Upper lobe of right lung (tissue), 1 donor: ENCODE measurements around the gene PHYKPL. TPM values are rescaled to one million over a fixed set of nuclear protein-coding genes. Genes with fewer than 3 reads are reported as not detected.

Experiments used
- ATAC-seq: fragments of 200-7000 bp; cut with Tn5 transposase; one replicate; pipeline ENCODE4 v1.9.1; 2020; ENCODE audit warnings: mild to moderate bottlenecking, moderate library complexity
- DNase-seq: peaks from one replicate; pipeline ENCODE4 v3.0.0-alpha.2; 2020
- H3K27ac ChIP-seq: fragments of 200-600 bp; one replicate; pipeline ENCODE4 v1.8.0; 2022
- H3K27me3 ChIP-seq: fragments of 200-600 bp; one replicate; pipeline ENCODE4 v1.8.0; 2022; ENCODE audit warnings: mild to moderate bottlenecking
- H3K36me3 ChIP-seq: fragments of 200-600 bp; one replicate; pipeline ENCODE4 v1.8.0; 2022
- H3K4me1 ChIP-seq: fragments of 200-600 bp; one replicate; pipeline ENCODE4 v1.8.0; 2022
- H3K4me3 ChIP-seq: fragments of 200-600 bp; one replicate; pipeline ENCODE4 v1.8.0; 2022; ENCODE audit warnings: mild to moderate bottlenecking
- H3K9me3 ChIP-seq: fragments of 200-600 bp; one replicate; pipeline ENCODE4 v1.8.0; 2022
- intact Hi-C: fragments of 100-400 bp; cut with DNase I; formaldehyde crosslinking; loops from one replicate; pipeline ENCODE4 v1.11.0; 2022
- total RNA-seq: library from RNA; stranded (reverse); fragmentation: NEBNext Ultra II Directional; extraction: Animal tissue kit (Norgen Biotek cat#: 25700); gene quantifications from one replicate; pipeline ENCODE4 v1.2.1, GENCODE V29; 2021
- TF ChIP-seq, protein P1 (sequence below): fragments of 200-600 bp; IDR thresholded peaks from one replicate; pipeline ENCODE4 v1.8.0; 2022; ENCODE audit warnings: antibody characterized with exemption
- donor health status: DM: no; HTN: yes; CAD: no; lungs with severe emphysema.

The PHYKPL gene
- total RNA-seq, 1 donor from 2014 or later = 96.1 TPM

DNA sequence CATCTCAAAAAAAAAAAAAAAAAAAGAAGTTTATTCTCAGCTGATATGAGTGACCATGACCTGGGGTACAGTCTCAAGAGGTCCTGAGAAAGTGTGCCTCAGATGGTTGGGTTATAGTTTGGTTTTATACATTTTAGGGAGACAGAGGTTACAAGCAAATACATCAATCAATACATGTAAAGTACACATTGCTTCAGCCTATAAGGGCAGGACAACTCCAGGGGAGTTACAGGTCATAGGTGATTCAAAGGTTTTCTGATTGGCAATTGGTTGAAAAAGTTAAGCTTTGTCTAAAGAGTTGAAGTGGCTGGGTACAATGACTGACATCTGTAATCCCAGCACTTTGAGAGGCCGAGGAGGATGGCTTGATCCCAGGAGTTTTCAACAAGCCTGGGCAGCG lies 43.2 kb downstream of the PHYKPL start:
- no peaks in the 10 kb centered on the region for H3K9me3 ChIP-seq
- peaks cover 6% of the 10 kb centered on the region for H3K27me3 ChIP-seq
- no peak overlapping the region for H3K27ac ChIP-seq
- no peaks in the 10 kb centered on the region for H3K4me1 ChIP-seq
- DNase-seq = no peak
- no peak overlapping the region for H3K4me3 ChIP-seq
- intact Hi-C loops = no loop called here
- ATAC-seq = no peak
- H3K36me3 ChIP-seq = no peaks in the 10 kb centered on the region
- TF ChIP-seq, protein P1, sequence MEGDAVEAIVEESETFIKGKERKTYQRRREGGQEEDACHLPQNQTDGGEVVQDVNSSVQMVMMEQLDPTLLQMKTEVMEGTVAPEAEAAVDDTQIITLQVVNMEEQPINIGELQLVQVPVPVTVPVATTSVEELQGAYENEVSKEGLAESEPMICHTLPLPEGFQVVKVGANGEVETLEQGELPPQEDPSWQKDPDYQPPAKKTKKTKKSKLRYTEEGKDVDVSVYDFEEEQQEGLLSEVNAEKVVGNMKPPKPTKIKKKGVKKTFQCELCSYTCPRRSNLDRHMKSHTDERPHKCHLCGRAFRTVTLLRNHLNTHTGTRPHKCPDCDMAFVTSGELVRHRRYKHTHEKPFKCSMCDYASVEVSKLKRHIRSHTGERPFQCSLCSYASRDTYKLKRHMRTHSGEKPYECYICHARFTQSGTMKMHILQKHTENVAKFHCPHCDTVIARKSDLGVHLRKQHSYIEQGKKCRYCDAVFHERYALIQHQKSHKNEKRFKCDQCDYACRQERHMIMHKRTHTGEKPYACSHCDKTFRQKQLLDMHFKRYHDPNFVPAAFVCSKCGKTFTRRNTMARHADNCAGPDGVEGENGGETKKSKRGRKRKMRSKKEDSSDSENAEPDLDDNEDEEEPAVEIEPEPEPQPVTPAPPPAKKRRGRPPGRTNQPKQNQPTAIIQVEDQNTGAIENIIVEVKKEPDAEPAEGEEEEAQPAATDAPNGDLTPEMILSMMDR = no peak

DNA sequence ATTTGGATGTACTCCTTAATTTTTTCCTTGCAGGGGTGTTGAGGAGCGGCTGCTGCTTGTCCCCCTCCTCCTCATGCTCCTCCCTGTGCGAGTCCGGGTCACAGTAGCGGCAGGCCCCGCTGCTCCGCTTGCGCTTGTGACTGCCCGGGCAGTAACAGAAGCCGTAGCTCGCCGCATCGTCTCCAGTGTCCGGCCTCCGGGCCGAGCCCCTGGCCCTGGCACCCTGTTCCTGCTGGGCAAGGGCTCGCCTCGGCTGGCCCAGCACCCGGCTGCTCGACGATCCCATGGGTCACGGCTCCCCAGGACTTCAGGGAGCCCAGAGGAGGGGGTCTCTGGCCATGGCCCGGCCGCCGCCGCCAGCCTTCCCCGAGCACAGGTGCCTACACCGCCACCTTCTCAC lies 45.6 kb downstream of the PHYKPL start, which contains the start of gene GMCL2:
Gene GMCL2, minus strand, starts transcription at position 358 of the 400 bp plus-strand sequence. Its CDS starts 72 bp downstream, at position 286.
- no peak for DNase-seq
- Histone ChIP-seq H3K4me1 (no peaks in the 10 kb centered on the region), H3K4me3 (no peak within 1 kb of the TSS), H3K36me3 (no peaks in the 10 kb centered on the region), H3K9me3 (no peaks in the 10 kb centered on the region), H3K27me3 (no peaks in the 10 kb centered on the region), H3K27ac (no peak within 1 kb of the TSS)
- TF ChIP-seq, protein P1 = no peak
- no peak for ATAC-seq
- intact Hi-C loops = no loop called here

DNA sequence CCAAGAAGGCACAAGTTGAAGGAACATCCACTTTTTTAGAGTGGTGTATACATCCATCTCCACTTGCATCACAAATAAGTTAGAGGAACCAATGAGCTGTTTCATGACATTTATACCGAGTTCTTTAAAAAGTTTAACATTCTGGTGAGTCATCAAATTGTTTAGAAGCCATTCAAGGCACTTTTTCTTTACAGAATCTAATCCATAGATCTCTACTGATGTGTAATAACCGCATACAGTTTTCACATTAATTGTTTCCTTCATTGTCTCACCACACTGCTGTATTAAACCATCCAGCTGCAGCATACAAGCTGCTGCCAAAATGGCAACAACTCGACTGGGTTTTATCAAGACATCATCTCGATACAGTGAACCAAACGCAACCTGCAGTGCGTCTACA lies 46.2 kb downstream of the PHYKPL start:
- Histone ChIP-seq H3K36me3 (no peaks in the 10 kb centered on the region), H3K4me1 (no peaks in the 10 kb centered on the region), H3K9me3 (no peaks in the 10 kb centered on the region), H3K27ac (no peak overlapping the region), H3K4me3 (no peak overlapping the region), H3K27me3 (no peaks in the 10 kb centered on the region)
- TF ChIP-seq, protein P1 = no peak
- intact Hi-C loops = no loop called here
- DNase-seq (no peak), ATAC-seq (no peak)

DNA sequence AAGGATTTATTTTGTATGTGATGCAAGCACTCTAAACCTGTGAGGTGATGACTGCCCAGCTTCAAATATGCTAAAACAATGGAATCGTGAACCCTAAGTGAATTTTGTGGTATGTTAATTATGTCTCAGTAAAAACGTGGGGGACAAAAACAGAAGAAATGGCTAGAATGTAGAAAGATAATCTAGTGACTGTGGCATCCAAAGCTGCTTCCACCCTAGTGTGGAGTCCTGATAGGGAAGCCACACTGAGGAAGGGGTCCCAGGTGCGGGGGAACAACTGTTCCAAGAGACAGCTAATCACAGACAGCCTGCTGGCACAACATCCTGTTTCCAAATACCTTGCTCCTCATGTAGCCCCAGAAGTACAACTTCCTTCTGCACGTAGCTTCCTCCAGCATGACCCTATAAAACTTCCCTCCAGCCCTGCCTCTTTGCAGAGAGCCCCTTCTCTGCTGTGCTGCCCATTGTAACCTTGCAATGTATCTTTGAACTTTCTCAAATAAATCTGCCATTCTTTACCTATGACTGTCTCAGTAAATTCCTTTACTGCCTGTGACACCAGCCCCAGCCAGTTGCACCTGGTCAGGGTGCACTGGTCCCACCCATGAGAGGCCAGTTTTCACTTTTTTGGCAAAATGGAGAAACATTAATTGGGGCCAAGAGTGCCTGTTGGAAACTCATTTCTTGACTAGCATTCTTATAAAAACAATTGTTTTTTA lies 50.3 kb downstream of the PHYKPL start:
- no peaks in the 10 kb centered on the region for H3K36me3 ChIP-seq
- no peak overlapping the region for H3K27ac ChIP-seq
- intact Hi-C loops = no loop called here
- H3K4me1 ChIP-seq = no peaks in the 10 kb centered on the region
- H3K4me3 ChIP-seq = no peak overlapping the region
- no peaks in the 10 kb centered on the region for H3K27me3 ChIP-seq
- no peaks in the 10 kb centered on the region for H3K9me3 ChIP-seq
- peak; percentile 42 for ATAC-seq
- TF ChIP-seq, protein P1 = no peak
- DNase-seq = no peak

DNA sequence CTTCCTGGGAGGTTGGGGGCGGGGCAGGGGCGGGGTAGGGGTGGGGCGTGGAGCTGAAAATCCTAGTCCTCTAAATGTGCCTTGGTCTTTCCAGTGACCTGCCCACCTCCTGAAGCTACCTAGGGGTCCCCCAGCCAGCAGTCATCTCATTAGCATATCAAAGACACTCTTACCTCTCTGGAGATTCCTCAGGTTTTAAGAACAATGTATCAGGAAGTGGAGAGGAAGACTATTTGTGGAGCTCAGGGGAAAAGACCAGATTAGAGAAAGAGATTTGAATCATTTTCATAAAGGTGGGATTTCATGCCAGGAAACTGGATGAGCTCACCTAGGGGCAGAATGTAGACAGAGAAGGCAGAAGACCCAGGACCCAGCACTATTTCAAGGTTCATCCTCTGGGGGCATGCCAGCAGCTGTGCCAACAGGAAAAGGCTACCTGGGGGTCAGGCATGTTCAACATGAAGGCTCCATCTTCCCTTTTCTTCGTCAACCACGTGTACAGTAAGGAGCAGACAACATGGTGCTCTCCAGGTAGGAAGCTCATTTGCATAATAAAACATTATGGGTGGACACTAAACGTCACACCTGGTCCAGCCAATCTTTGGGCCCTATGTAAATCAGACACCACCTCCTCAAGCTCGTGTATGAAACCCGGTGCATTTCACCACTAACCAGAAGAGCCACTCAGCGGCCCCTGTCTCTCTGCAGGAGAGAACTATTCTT lies 52.3 kb downstream of the PHYKPL start:
- ATAC-seq (no peak), DNase-seq (no peak)
- Histone ChIP-seq H3K27ac (no peak overlapping the region), H3K27me3 (no peaks in the 10 kb centered on the region), H3K4me1 (no peaks in the 10 kb centered on the region), H3K9me3 (no peaks in the 10 kb centered on the region), H3K4me3 (no peak overlapping the region), H3K36me3 (no peaks in the 10 kb centered on the region)
- intact Hi-C loops = no loop called here
- TF ChIP-seq, protein P1 = no peak
